Measurements from ENCODE around the gene GABPB2.

GRCh38 chr1:151059109-151060006, 11.2 kb upstream of the GABPB2 start, which contains the start of gene CDC42SE1:
- TF ChIP-seq, protein P1, sequence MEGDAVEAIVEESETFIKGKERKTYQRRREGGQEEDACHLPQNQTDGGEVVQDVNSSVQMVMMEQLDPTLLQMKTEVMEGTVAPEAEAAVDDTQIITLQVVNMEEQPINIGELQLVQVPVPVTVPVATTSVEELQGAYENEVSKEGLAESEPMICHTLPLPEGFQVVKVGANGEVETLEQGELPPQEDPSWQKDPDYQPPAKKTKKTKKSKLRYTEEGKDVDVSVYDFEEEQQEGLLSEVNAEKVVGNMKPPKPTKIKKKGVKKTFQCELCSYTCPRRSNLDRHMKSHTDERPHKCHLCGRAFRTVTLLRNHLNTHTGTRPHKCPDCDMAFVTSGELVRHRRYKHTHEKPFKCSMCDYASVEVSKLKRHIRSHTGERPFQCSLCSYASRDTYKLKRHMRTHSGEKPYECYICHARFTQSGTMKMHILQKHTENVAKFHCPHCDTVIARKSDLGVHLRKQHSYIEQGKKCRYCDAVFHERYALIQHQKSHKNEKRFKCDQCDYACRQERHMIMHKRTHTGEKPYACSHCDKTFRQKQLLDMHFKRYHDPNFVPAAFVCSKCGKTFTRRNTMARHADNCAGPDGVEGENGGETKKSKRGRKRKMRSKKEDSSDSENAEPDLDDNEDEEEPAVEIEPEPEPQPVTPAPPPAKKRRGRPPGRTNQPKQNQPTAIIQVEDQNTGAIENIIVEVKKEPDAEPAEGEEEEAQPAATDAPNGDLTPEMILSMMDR (IDR thresholded peaks at IDR 0.05), result peak; percentile 90
- TF ChIP-seq REST (IDR thresholded peaks at IDR 0.05; ENCODE audit: insufficient read depth in 1 of 2, low read depth in 2 of 2, low read length in 1 of 2) (no peak), POLR2AphosphoS5 (IDR thresholded peaks at IDR 0.05; ENCODE audit: low read depth, low read length) (peak; percentile 86), SIN3A (IDR thresholded peaks at IDR 0.05; ENCODE audit: borderline replicate concordance, insufficient read depth, low read depth, low read length) (peak; percentile 78; the same call in 1 of the 2 replicates), TCF7L2 (IDR thresholded peaks at IDR 0.05; ENCODE audit: low read depth, low read length) (peak; percentile 46; the same call in 1 of the 2 replicates)

Measured in Panc1 (cell line).